Right lobe of liver (tissue), 4 donors: ENCODE measurements around the gene SCAF8.

Experiments used
- CTCF ChIP-seq, 4 donors: fragments of 200-600 bp in 3 of 4; fragments of 450-650 bp in 1 of 4; IDR thresholded peaks; one replicate each; pipeline versions ENCODE4 v1.5.1 to v1.8.0; 2016 to 2022; ENCODE audit warnings: antibody characterized with exemption in 4 of 4, mild to moderate bottlenecking in 2 of 4
- POLR2A ChIP-seq: fragments of 450-650 bp; IDR thresholded peaks from one replicate; pipeline ENCODE4 v1.6.1; 2017; ENCODE audit warnings: antibody characterized with exemption, mild to moderate bottlenecking
- donor health status: DM: no; HTN: no; CAD: no.
- donor health status: DM: no; HTN: no; CAD: no.
- donor health status: DM: no; HTN: yes; CAD: no.

GRCh38 chr6:154842833-154843232 lies 109.6 kb downstream of the SCAF8 start:
- TF ChIP-seq CTCF (IDR thresholded peaks at IDR 0.05) (no peak), POLR2A (no peak)
